Activated naive CD4-positive, alpha-beta T cell treated with anti-CD3 and anti-CD28 coated beads, Interleukin-2, amount 50 U/mL, for 72 hours (primary cell): ENCODE results near the gene DCP1B. TPM values are rescaled to one million over a fixed set of nuclear protein-coding genes. Genes with fewer than 3 reads are reported as not detected.

Experiments
- ATAC-seq, 2 donors: fragments of 150-1000 bp; cut with Tn5 transposase; 2 replicates each; pipeline ENCODE4 v1.10.0; 2021; ENCODE audit warnings: mild to moderate bottlenecking in 2 of 2, moderate library complexity in 2 of 2
- DNase-seq, 2 donors: peaks; one replicate each; pipeline ENCODE4 v3.0.0; 2021 to 2022; ENCODE audit warnings: low spot score in 2 of 2
- H3K27ac Mint-ChIP-seq, 2 donors: one replicate each; pipeline ENCODE4 v1.8.0; 2022; ENCODE audit warnings: mild to moderate bottlenecking in 2 of 2, mixed read lengths in 2 of 2
- H3K36me3 Mint-ChIP-seq, 2 donors: one replicate each; pipeline ENCODE4 v1.8.0; 2022; ENCODE audit warnings: mixed read lengths in 2 of 2
- H3K9me3 Mint-ChIP-seq, 2 donors: one replicate each; pipeline ENCODE4 v1.8.0; 2022; ENCODE audit warnings: mixed read lengths in 2 of 2
- total RNA-seq, 2 donors: library from RNA; stranded (reverse); gene quantifications; one replicate each; pipeline ENCODE4 v1.2.3, GENCODE V29; 2022

Gene DCP1B
- total RNA-seq, 2 donors from 2014 or later: 9.0 to 13.6 TPM

- DNase-seq (no peak), ATAC-seq (no peak)
- H3K36me3 Mint-ChIP-seq: no peaks in the 10 kb centered on the region
- no peaks in the 10 kb centered on the region for H3K9me3 Mint-ChIP-seq
- no peak overlapping the region for H3K27ac Mint-ChIP-seq
Observed at GRCh38 chr12:1934068-1934467, 70.2 kb downstream of the DCP1B start.

GRCh38 chr12:1933342-1934051 is 70.8 kb downstream of the DCP1B start:
- H3K9me3 Mint-ChIP-seq: no peaks in the 10 kb centered on the region

GRCh38 chr12:1932264-1932777 is 71.9 kb downstream of the DCP1B start:
- Mint-ChIP-seq H3K36me3 (no peaks in the 10 kb centered on the region), H3K9me3 (no peaks in the 10 kb centered on the region), H3K27ac (peak overlapping the region in 1 of 2 donors; percentile 25)
- DNase-seq (no peak), ATAC-seq (no peak)

More at GRCh38 chr12:1933342-1934051, 70.8 kb downstream of the DCP1B start:
- DNase-seq: no peak
- Mint-ChIP-seq H3K36me3 (no peaks in the 10 kb centered on the region), H3K27ac (no peak overlapping the region)
- ATAC-seq: no peak

- no peak overlapping the region for H3K27ac Mint-ChIP-seq
- ATAC-seq (no peak), DNase-seq (no peak)
- no peaks in the 10 kb centered on the region for H3K36me3 Mint-ChIP-seq
- H3K9me3 Mint-ChIP-seq: no peaks in the 10 kb centered on the region
Observed at GRCh38 chr12:1931642-1932041, 72.6 kb downstream of the DCP1B start.

- H3K27ac Mint-ChIP-seq: no peak overlapping the region
- no peak for ATAC-seq
- peak in 1 of 2 donors; percentile 50 for DNase-seq
- no peaks in the 10 kb centered on the region for H3K36me3 Mint-ChIP-seq
- no peaks in the 10 kb centered on the region for H3K9me3 Mint-ChIP-seq
Observed at GRCh38 chr12:1930803-1931597, 73.3 kb downstream of the DCP1B start.

- no peak for DNase-seq
- Mint-ChIP-seq H3K9me3 (no peaks in the 10 kb centered on the region), H3K27ac (no peak overlapping the region), H3K36me3 (no peaks in the 10 kb centered on the region)
- ATAC-seq: no peak
Observed at GRCh38 chr12:1929985-1930802, 74.1 kb downstream of the DCP1B start.

- no peaks in the 10 kb centered on the region for H3K36me3 Mint-ChIP-seq
- ATAC-seq (no peak), DNase-seq (no peak)
- H3K9me3 Mint-ChIP-seq: no peaks in the 10 kb centered on the region
- H3K27ac Mint-ChIP-seq: no peak overlapping the region
Observed at GRCh38 chr12:1929241-1929984, 74.8 kb downstream of the DCP1B start.

- DNase-seq (peak in 1 of 2 donors; percentile 44), ATAC-seq (no peak)
- no peak overlapping the region for H3K27ac Mint-ChIP-seq
- H3K9me3 Mint-ChIP-seq: no peaks in the 10 kb centered on the region
- no peaks in the 10 kb centered on the region for H3K36me3 Mint-ChIP-seq
Observed at GRCh38 chr12:1928439-1929121, 75.7 kb downstream of the DCP1B start.

- DNase-seq (no peak), ATAC-seq (no peak)
- Mint-ChIP-seq H3K9me3 (no peaks in the 10 kb centered on the region), H3K27ac (no peak overlapping the region), H3K36me3 (no peaks in the 10 kb centered on the region)
Observed at GRCh38 chr12:1927751-1928351, 76.4 kb downstream of the DCP1B start.

GRCh38 chr12:1927051-1927680 is 77.1 kb downstream of the DCP1B start:
- no peak overlapping the region for H3K27ac Mint-ChIP-seq
- H3K36me3 Mint-ChIP-seq: no peaks in the 10 kb centered on the region
- no peaks in the 10 kb centered on the region for H3K9me3 Mint-ChIP-seq
- ATAC-seq (no peak), DNase-seq (peak in 1 of 2 donors; percentile 35)

GRCh38 chr12:1926251-1926657 is 78.0 kb downstream of the DCP1B start:
- no peaks in the 10 kb centered on the region for H3K36me3 Mint-ChIP-seq
- ATAC-seq (no peak), DNase-seq (peak in 1 of 2 donors; percentile 44)
- no peak overlapping the region for H3K27ac Mint-ChIP-seq
- no peaks in the 10 kb centered on the region for H3K9me3 Mint-ChIP-seq

- Mint-ChIP-seq H3K27ac (no peak overlapping the region), H3K9me3 (no peaks in the 10 kb centered on the region), H3K36me3 (no peaks in the 10 kb centered on the region)
- ATAC-seq: no peak
- peak in 1 of 2 donors; percentile 33 for DNase-seq
Observed at GRCh38 chr12:1925684-1926006, 78.6 kb downstream of the DCP1B start.

- no peak overlapping the region for H3K27ac Mint-ChIP-seq
Observed at GRCh38 chr12:1924996-1925683, 79.1 kb downstream of the DCP1B start.

GRCh38 chr12:1922985-1923384 is 81.3 kb downstream of the DCP1B start:
- Mint-ChIP-seq H3K9me3 (no peaks in the 10 kb centered on the region), H3K36me3 (no peaks in the 10 kb centered on the region), H3K27ac (no peak overlapping the region)
- DNase-seq: no peak
- no peak for ATAC-seq

More at GRCh38 chr12:1924996-1925683, 79.1 kb downstream of the DCP1B start:
- H3K36me3 Mint-ChIP-seq: no peaks in the 10 kb centered on the region
- DNase-seq (no peak), ATAC-seq (no peak)
- H3K9me3 Mint-ChIP-seq: no peaks in the 10 kb centered on the region
